CD4-positive, alpha-beta T cell treated with Interleukin-15 for 1 hour (primary cell): ENCODE measurements around the gene SPATS2L.
A peak's percentile ranks its signal among the peaks of the same experiment; 100 is the strongest.

Experiments
- DNase-seq: peaks from one replicate; pipeline ENCODE4 v3.0.0-alpha.2; 2020

SPATS2L gene

DNA sequence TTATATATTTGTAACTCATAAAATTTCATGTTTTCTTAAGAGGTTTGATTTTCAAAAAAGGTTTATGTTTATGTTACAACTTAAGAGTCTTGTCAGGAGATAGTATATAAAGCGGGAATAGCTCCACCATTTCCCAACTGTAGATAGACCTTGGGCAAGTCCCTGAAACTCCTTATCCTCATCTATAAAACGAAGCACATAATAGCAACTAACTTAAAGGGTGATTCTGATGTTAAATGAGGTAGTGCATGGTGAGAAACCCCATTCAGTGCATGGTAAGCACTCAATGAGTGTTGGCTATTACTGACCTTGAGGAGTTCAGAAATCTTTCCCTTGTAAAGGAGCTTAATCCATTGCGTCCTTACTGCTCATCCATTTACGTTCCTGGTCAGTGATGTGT, 169.3 kb downstream of the SPATS2L start:
- no peak for DNase-seq

GRCh38 chr2:200476836-200477235, 170.3 kb downstream of the SPATS2L start:
- no peak for DNase-seq

DNA sequence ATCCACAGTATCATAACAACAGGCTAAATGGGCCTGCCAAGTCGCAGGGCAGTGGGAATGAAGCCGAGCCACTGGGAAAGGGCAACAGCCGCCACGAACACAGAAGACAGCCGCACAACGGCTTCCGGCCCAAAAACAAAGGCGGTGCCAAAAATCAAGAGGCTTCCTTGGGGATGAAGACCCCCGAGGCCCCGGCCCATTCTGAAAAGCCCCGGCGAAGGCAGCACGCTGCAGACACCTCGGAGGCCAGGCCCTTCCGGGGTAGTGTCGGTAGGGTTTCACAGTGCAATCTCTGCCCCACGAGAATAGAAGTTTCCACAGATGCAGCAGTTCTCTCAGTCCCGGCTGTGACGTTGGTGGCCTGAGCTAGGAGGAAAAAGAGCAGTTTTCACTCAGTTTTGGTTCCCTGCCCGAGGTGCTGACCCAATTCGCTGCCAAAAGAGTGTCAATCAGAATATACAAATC, 171.2 kb downstream of the SPATS2L start:
- no peak for DNase-seq

DNA sequence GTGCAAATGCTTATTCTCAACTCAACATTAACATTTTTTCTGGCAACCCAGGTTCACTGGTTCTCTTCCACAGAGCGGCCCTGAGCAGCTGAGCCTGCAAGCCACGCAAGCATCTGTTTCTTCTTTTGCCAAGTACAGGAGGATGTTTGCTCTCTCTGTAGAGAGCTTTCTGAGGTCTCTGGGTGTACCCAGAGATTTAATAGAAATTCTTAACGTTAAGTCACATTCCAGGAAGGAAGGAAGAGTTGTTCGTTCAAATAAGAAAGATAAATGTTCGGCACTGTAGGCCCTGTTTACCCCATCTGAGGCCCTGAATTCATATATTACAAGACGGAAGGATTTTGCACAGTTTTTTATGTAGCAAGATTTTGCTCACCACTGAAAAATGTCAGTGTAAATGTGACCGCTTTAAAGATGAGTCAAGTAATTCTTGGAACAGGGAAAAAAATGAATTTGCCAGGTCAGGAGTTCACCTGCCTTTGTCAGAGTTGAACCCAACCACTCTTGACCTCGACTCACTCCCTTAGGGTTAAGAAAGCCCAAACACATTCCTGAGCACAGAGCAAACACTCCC, 173.3 kb downstream of the SPATS2L start:
- DNase-seq = no peak

DNA sequence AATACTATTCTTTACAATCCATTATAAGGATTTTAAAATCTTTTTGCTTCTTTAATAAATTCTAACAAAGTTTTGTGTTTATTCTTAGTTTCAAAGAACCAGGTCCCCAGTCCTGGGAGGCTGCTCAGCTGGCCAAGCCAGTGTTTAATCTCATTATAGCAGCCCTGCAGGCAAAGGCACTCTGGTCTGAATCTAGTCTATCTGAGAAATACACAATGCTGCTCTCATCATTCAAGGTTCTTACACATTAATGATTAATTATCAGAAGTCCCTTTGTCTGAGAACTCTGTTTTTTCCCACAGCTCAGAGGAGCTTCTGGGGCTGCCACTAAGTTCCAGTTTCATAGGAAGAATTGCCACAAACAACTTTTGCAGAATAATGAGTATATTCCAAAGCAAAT, 175.7 kb downstream of the SPATS2L start:
- no peak for DNase-seq

GRCh38 chr2:200483729-200484198, 177.3 kb downstream of the SPATS2L start:
- no peak for DNase-seq

- DNase-seq = no peak
These were observed 178.4 kb downstream of the SPATS2L start for GRCh38 chr2:200484934-200485333.

- DNase-seq = no peak
These were observed 180.0 kb downstream of the SPATS2L start for GRCh38 chr2:200486529-200486928.

DNA sequence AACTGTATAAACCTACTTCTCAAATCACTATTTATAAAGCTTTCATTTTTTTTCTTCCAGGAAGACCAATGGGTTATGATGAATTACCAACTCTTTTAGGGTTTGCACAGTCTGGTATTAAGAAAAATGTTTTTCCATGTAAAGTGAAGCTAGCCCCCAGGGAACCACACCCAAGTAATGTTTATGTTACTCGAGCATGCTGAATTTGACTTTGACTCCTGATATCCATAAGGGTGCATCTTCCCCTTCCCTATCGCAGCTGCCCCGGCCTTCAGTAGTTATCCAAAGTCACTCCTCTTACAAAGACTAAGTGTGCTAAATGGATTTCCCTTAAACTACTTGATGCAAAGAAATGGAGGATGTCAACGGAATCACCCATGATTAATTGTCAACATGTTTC, 181.7 kb downstream of the SPATS2L start:
- no peak for DNase-seq

- no peak for DNase-seq
These were observed 183.5 kb downstream of the SPATS2L start for GRCh38 chr2:200490001-200490400.

DNA sequence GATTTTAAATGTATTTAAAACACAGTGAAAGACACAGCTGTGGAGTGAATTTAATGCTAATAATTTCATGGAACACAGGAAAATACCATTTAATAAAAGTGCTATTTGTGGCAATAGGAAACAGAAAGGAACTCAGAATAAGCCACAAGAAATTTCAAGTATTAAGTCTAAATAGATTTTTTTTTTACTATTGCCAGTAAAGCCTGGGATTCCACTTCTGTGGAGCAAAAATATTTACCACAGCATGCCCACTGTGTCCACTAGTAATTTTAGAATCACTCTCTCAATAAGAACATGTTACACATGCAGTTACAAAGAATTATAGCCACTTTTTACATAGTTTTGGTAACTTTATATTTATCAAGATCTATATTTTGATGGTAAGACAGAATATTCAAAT, 186.2 kb downstream of the SPATS2L start:
- no peak for DNase-seq

GRCh38 chr2:200494048-200494447, 187.6 kb downstream of the SPATS2L start:
- DNase-seq = no peak

DNA sequence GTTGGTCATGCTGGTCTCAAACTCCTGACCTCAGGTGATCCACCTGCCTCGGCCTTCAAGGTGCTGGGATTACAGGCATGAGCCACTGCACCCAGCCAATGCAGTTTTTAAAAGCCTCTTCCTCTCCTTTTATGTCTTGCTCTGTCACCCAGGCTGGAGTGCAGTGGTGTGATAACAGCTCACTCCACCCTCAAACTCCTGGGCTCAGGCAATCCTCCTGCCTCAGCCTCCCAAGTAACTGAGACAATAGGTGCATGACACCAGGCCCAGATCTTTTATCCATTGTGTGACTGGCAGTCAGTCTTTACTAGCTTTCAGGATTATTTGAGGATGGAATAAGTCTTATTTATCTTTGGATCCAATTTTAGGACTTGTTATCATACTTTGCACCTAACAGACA, 190.2 kb downstream of the SPATS2L start:
- no peak for DNase-seq

GRCh38 chr2:200498402-200499162, 192.1 kb downstream of the SPATS2L start:
- no peak for DNase-seq

GRCh38 chr2:200502196-200502595, 195.7 kb downstream of the SPATS2L start:
- no peak for DNase-seq

GRCh38 chr2:200506679-200507078, 200.2 kb downstream of the SPATS2L start:
- DNase-seq = no peak

DNA sequence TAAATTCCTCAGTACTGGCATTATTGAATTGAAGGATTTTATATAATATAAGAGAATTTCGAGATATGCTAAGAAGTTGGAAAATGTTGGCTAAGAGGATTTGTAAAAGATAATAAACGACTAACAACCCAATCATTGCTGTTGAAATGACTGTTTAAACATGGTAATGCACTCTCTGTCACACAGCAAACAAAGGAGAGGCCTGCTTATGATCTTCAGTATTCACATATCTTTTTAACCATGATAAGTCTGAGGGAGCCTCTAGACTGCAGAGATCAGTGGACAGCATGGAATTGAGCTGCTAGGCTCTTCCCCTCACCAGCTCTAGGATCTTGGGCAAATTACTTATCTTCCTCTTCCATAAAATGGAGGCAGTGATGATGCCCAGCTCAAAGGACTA, 200.7 kb downstream of the SPATS2L start:
- no peak for DNase-seq

GRCh38 chr2:200509235-200509611, 202.7 kb downstream of the SPATS2L start:
- DNase-seq = no peak

- peak; percentile 89 for DNase-seq
These were observed 203.3 kb downstream of the SPATS2L start, which contains the start of gene KCTD18 for GRCh38 chr2:200509612-200510433. Gene KCTD18, minus strand, starts transcription at chr2:200510068. Its CDS starts 3,052 bp downstream, at chr2:200507016.

- DNase-seq = no peak
These were observed 208.7 kb downstream of the SPATS2L start for GRCh38 chr2:200515155-200515554.

- DNase-seq = no peak
These were observed 216.7 kb downstream of the SPATS2L start for GRCh38 chr2:200523158-200523557.

- DNase-seq = no peak
These were observed 217.1 kb downstream of the SPATS2L start for GRCh38 chr2:200523604-200524003.

DNA sequence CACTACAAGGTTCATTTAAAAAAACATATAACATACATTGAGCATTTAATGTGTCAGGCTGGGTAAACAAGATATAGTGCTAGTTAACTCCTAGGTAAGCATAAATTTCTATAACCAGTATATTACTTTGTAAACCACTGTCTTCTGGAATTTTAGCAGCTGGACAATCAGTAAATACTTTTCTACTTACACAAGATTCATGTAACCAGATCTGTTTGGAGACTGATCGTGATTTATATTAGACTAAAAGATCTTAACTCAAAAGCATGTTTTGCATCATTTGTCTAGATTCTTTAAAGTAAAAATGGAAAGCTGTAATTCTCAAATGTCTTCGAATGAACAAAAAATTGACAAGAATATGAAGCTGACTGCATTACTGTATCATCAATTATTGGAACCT, 218.6 kb downstream of the SPATS2L start:
- DNase-seq = no peak

DNA sequence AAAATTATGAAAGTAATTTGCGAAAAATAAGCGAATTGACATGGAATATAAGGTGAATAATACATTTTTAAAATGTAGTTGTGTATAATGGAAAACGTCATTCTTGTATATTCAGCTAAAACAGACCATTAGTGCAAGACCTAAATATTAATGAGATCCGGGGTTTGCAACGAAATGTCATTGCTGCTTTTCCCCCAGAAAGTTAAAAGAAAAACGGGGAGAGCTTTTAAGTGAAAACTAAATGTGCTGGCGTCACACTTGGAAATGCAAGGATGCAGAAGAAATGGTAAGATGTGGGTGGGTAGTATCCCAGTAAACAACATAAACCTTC, 219.0 kb downstream of the SPATS2L start:
- no peak for DNase-seq
